SIG-M5 treated with dmso at 0.1 percent for 504 hours (cell line): Measurements from ENCODE around the gene FAM186B.

ENCODE experiments used
- DNase-seq: peaks from one replicate; lab custom pipeline; 2025; ENCODE audit not compliant: unreplicated experiment; lab: John Stamatoyannopoulos, UW

The FAM186B gene

GRCh38 chr12:49554266-49554665, 51.2 kb downstream of the FAM186B start:
- no peak for DNase-seq

GRCh38 chr12:49553512-49554088, 51.8 kb downstream of the FAM186B start:
- DNase-seq = peak; percentile 27

GRCh38 chr12:49552899-49553298, 52.5 kb downstream of the FAM186B start:
- DNase-seq = no peak

- no peak for DNase-seq
Observed at GRCh38 chr12:49552425-49552824, 53.0 kb downstream of the FAM186B start.

- DNase-seq = no peak
Observed at GRCh38 chr12:49552014-49552413, 53.4 kb downstream of the FAM186B start.

DNA sequence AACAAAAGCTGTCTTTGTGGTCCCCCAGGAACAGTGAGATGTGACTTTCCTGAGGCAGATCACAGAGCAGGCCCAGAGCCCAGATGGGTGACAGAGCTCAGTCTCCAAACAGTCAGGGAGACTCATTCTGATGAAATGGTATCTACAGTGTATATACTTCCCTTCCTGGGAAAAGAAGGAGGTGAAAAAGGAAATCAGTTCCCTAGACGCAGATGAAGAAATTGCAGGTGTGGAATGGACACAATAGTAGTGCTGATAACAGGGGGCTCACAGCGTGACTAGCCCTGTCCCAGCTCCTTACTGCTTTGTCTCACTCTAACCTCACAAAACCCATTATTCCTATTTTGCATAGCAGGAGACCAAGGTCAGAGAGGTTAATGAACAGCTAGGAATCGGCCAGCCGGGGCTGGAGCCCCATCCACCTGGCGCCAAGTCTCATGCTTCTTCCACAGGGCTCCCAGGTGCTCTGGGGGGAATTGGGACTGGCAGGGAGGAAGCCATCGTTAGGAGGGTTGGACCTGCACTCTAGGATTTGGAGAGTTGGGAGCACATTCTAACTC, 54.7 kb downstream of the FAM186B start:
- no peak for DNase-seq

- DNase-seq = no peak
Observed at GRCh38 chr12:49549735-49550692, 55.4 kb downstream of the FAM186B start.

DNA sequence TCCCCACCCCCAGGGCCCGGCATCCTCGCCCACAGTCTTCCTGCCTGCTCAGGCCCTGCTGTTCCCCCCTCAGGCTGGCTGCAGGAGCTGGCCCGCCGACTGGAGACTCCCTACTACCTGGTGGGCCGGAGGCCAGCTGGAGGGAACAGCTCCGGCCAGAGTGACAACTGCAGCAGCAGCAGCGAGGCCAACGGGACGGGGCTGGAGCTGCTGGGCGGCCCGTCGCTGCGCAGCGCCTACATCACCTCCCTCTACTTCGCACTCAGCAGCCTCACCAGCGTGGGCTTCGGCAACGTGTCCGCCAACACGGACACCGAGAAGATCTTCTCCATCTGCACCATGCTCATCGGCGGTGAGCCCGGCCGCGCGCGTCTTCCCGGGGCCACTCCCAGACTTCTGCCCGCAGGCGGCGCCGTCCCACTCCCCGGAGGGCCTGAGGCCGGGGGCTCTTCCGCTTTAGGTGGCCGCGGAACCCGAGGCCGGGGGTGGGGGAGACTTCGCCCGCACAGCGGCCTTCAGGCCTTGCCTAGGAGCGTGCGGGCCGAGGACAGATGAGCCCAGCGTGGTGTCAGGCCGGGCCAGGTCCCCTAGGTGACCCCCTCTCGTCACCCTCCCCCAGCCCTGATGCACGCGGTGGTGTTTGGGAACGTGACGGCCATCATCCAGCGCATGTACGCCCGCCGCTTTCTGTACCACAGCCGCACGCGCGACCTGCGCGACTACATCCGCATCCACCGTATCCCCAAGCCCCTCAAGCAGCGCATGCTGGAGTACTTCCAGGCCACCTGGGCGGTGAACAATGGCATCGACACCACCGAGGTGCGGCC, 56.4 kb downstream of the FAM186B start:
- DNase-seq = no peak

- DNase-seq = no peak
Observed at GRCh38 chr12:49548481-49548821, 57.0 kb downstream of the FAM186B start.

GRCh38 chr12:49547090-49547690, 58.2 kb downstream of the FAM186B start:
- no peak for DNase-seq

DNA sequence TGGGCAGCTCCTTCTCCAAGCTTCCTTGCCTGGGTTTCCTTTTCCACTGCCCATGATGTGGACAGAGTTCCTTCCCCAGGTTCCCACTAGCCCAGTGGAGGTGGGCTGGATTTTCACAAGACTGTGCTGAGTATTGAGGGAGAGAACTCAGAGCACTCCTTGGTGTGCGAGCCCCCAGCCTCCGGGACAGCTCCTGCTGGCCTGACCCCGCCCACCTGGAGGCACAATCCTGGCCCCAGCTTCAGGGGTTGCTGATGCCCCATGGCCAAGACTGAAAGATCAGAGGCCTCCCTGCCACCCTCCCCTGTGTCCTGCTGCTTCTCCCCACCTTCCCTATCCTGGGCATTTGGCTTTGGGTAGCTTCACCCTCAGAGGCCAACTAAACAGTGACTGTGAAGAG, 59.0 kb downstream of the FAM186B start:
- DNase-seq = no peak

- no peak for DNase-seq
Observed at GRCh38 chr12:49545815-49546214, 59.6 kb downstream of the FAM186B start.

DNA sequence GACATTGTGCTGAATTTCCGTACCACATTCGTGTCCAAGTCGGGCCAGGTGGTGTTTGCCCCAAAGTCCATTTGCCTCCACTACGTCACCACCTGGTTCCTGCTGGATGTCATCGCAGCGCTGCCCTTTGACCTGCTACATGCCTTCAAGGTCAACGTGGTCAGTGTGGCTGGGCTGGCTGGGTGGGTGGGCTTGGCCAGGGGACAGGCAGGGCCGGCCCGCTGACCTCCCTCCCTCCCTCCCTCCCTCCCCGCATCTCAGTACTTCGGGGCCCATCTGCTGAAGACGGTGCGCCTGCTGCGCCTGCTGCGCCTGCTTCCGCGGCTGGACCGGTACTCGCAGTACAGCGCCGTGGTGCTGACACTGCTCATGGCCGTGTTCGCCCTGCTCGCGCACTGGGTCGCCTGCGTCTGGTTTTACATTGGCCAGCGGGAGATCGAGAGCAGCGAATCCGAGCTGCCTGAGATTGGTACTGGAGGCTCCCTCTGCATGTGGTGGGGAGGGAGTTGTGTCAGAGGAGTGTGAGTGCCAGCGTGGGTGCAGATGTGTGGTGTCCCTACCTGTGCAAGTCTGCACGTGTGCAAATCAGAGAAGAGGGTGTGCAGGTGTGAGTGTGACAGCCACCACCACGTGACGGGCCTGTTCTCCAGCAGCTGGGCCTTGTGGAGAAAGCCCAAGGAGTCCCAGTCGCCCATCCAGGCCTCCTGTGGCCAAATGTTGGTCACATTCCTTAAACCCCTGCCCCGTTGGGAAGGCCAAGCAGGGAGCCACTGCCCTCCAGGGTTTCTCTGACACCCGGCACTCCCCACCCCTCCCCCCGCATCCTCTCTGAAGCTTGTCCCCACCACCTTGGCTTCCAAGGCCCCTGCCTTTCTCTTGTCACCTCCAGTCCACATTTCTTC, 61.3 kb downstream of the FAM186B start:
- no peak for DNase-seq

- DNase-seq = no peak
Observed at GRCh38 chr12:49543221-49543913, 62.1 kb downstream of the FAM186B start.

GRCh38 chr12:49542592-49543160, 62.8 kb downstream of the FAM186B start:
- DNase-seq = no peak

DNA sequence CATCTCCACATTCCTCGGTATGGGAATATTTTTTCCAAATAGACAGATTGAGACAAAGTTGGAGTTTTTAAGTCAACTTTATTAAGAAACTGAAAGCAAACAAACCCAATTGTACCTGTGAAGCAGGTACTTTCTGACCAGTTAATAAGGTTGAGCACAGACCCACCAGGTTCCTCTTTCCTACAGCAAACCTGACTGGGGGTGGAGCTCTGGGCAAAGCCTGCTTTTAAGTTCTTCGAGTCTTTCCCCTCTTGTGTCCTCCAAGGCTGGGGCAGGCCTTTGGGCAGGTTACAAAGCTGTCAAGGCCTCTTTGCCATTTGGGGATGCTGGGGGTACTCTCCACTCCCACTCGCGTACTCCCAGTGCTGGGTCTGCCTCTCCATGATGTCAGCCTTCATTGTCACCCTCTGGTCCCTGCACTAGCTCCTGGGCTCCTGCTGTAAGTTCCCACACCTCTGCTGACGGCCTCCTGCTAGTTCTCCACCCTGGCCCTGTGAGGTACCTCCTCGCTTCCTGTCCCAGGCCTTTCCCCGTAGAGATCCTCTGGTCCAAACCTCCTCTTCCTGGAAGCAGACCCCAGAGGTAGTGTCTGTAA, 63.4 kb downstream of the FAM186B start:
- no peak for DNase-seq

DNA sequence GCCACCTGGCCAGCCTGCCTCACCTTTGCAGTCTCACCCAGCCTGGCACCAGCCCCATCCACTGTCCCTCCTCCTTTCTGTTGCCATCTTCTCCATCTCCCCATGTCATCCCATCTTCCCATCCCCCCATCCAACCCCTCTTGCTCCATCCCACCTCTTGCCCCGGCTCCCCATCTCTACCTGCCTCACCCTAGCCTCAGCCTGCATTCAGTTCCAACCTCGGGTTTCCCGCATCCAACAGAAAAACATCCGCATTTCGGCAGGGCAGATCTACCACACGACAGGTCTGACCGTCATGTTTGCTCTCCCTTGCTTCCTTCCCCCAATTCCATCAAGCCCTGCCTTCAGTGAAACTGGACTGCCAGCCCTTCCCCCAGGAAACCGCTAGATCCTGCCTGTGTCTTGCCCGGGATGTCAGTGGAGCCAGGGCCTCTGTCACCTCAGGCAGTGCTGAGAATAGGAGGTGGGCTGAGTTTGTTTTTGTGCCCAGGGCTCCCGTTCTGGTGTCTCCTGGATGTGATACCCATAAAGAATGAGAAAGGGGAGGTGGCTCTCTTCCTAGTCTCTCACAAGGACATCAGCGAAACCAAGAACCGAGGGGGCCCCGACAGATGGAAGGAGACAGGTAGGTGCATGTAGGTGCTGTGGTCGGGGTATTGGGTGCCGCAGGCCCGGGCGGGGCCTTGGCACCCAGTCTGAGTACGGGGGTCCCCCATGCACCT, 64.1 kb downstream of the FAM186B start:
- no peak for DNase-seq
